Esophagus squamous epithelium (tissue), 4 donors: Measurements from ENCODE around the gene TTC24.

Source experiments
- CTCF ChIP-seq, 6 experiments: fragments of 450-650 bp in 4 of 6; fragments of 200-600 bp in 2 of 6; sonication (generic) in 2 of 6; IDR thresholded peaks; one replicate each; pipeline ENCODE4 v1.5.1; 2016 to 2019; ENCODE audit warnings: antibody characterized with exemption in 6 of 6, mild to moderate bottlenecking in 4 of 6, moderate library complexity in 4 of 6
- POLR2A ChIP-seq, 4 donors: fragments of 450-650 bp; IDR thresholded peaks; one replicate each; pipeline ENCODE4 v1.6.1; 2017; ENCODE audit warnings: antibody characterized with exemption in 4 of 4, mild to moderate bottlenecking in 4 of 4, moderate library complexity in 3 of 4

DNA sequence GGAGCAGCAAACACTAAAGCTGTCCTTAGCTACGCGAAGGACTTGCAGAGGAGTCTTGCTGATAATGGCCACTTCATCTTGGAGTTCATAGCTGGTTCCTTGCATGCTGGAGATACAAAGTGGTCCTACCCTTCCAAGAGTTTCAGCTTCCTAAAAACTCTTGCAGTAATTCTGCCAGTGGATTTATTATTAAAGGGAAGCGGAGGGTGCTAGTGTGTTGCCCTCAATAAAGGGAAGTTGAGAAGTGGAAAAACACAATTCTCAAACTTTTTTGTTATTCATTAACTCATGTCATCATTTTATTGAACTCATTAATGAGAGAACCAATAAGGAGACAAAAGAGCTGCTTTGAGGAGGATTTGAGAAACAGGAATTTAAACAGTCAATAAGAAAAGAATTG lies 33.1 kb downstream of the TTC24 start:
- TF ChIP-seq CTCF (IDR thresholded peaks at IDR 0.05) (no peak), POLR2A (IDR thresholded peaks at IDR 0.05) (no peak)
